Esophagus squamous epithelium (tissue), 4 donors: ENCODE results near the gene LTF.

ENCODE experiments used
- POLR2A ChIP-seq, 4 donors: fragments of 450-650 bp; IDR thresholded peaks; one replicate each; pipeline ENCODE4 v1.6.1; 2017; ENCODE audit warnings: antibody characterized with exemption in 4 of 4, mild to moderate bottlenecking in 4 of 4, moderate library complexity in 3 of 4
- TF ChIP-seq, protein P1 (sequence below), 6 experiments: fragments of 450-650 bp in 4 of 6; fragments of 200-600 bp in 2 of 6; sonication (generic) in 2 of 6; IDR thresholded peaks; one replicate each; pipeline ENCODE4 v1.5.1; 2016 to 2019; ENCODE audit warnings: antibody characterized with exemption in 6 of 6, mild to moderate bottlenecking in 4 of 6, moderate library complexity in 4 of 6

GRCh38 chr3:46470831-46471230 lies 6.1 kb upstream of the LTF start:
- TF ChIP-seq, protein P1, sequence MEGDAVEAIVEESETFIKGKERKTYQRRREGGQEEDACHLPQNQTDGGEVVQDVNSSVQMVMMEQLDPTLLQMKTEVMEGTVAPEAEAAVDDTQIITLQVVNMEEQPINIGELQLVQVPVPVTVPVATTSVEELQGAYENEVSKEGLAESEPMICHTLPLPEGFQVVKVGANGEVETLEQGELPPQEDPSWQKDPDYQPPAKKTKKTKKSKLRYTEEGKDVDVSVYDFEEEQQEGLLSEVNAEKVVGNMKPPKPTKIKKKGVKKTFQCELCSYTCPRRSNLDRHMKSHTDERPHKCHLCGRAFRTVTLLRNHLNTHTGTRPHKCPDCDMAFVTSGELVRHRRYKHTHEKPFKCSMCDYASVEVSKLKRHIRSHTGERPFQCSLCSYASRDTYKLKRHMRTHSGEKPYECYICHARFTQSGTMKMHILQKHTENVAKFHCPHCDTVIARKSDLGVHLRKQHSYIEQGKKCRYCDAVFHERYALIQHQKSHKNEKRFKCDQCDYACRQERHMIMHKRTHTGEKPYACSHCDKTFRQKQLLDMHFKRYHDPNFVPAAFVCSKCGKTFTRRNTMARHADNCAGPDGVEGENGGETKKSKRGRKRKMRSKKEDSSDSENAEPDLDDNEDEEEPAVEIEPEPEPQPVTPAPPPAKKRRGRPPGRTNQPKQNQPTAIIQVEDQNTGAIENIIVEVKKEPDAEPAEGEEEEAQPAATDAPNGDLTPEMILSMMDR (IDR thresholded peaks at IDR 0.05), result no peak
- TF ChIP-seq POLR2A (IDR thresholded peaks at IDR 0.05), result no peak
